Activated CD4-positive, alpha-beta memory T cell treated with anti-CD3 and anti-CD28 coated beads, Interleukin-2, amount 10 ng/mL, durations not matched to agents 7 days and 5 days (primary cell): ENCODE measurements around the gene APP. TPM values are rescaled to one million over a fixed set of nuclear protein-coding genes. Genes with fewer than 3 reads are reported as not detected.
"Not testable (repeated sequence)": the region's sequence is repeated elsewhere in the genome, so short reads cannot be mapped to it uniquely, and the experiment has no call there.

Experiments
- CTCF ChIA-PET: fragments of 350-600 bp; sonication (Branson Sonifier 250); formaldehyde crosslinking; loops from one replicate; lab custom pipeline; 2021; ENCODE audit warnings: antibody characterized with exemption, inconsistent platforms; lab: Charles Lee
- POLR2A ChIA-PET: fragments of 350-600 bp; sonication (Branson Sonifier 250); formaldehyde crosslinking; loops from one replicate; lab custom pipeline; 2021; ENCODE audit warnings: antibody characterized with exemption; lab: Charles Lee
- DNase-seq: peaks from one replicate; pipeline ENCODE4 v3.0.0-alpha.2; 2020
- H3K27ac Mint-ChIP-seq: one replicate; pipeline ENCODE4 v1.8.0; 2021; ENCODE audit warnings: mild to moderate bottlenecking, mixed read lengths
- H3K27me3 Mint-ChIP-seq: one replicate; pipeline ENCODE4 v1.8.0; 2021; ENCODE audit warnings: mixed read lengths
- H3K36me3 Mint-ChIP-seq: one replicate; pipeline ENCODE4 v1.8.0; 2021; ENCODE audit warnings: low read depth, mixed read lengths
- H3K4me1 Mint-ChIP-seq: one replicate; pipeline ENCODE4 v1.8.0; 2021; ENCODE audit warnings: mixed read lengths
- H3K4me3 Mint-ChIP-seq: one replicate; pipeline ENCODE4 v1.8.0; 2021; ENCODE audit warnings: mild to moderate bottlenecking, mixed read lengths
- H3K9me3 Mint-ChIP-seq: one replicate; pipeline ENCODE4 v1.8.0; 2021; ENCODE audit warnings: mixed read lengths
- total RNA-seq, 2 experiments: library from RNA; stranded (reverse); gene quantifications; one replicate each; pipeline ENCODE4 v1.2.3, GENCODE V29; 2021

The APP gene
- total RNA-seq, 2 experiments from 2014 or later: 25.5 to 29.9 TPM

- CTCF ChIA-PET: no interaction called here
- Mint-ChIP-seq H3K9me3 (no peaks in the 10 kb centered on the region), H3K4me3 (no peak overlapping the region), H3K4me1 (peaks cover 10% of the 10 kb centered on the region), H3K27me3 (no peaks in the 10 kb centered on the region), H3K36me3 (no peaks in the 10 kb centered on the region), H3K27ac (no peak overlapping the region)
- no peak for DNase-seq
- POLR2A ChIA-PET: no interaction called here
Observed at GRCh38 chr21:26137379-26138060, 33.0 kb downstream of the APP start.

GRCh38 chr21:26136671-26137070, 33.9 kb downstream of the APP start:
- CTCF ChIA-PET: no interaction called here
- H3K36me3 Mint-ChIP-seq: no peaks in the 10 kb centered on the region
- no peaks in the 10 kb centered on the region for H3K9me3 Mint-ChIP-seq
- H3K27ac Mint-ChIP-seq: no peak overlapping the region
- no peaks in the 10 kb centered on the region for H3K27me3 Mint-ChIP-seq
- peaks cover 10% of the 10 kb centered on the region for H3K4me1 Mint-ChIP-seq
- H3K4me3 Mint-ChIP-seq: no peak overlapping the region
- DNase-seq: no peak
- POLR2A ChIA-PET: no interaction called here

GRCh38 chr21:26135520-26135919, 35.0 kb downstream of the APP start:
- no peaks in the 10 kb centered on the region for H3K27me3 Mint-ChIP-seq
- H3K27ac Mint-ChIP-seq: no peak overlapping the region
- no peak overlapping the region for H3K4me3 Mint-ChIP-seq
- ChIA-PET POLR2A (no interaction called here), CTCF (no interaction called here)
- H3K4me1 Mint-ChIP-seq: peaks cover 10% of the 10 kb centered on the region
- DNase-seq: no peak
- H3K9me3 Mint-ChIP-seq: no peaks in the 10 kb centered on the region
- H3K36me3 Mint-ChIP-seq: no peaks in the 10 kb centered on the region

- no peak overlapping the region for H3K27ac Mint-ChIP-seq
- H3K4me3 Mint-ChIP-seq: no peak overlapping the region
- H3K36me3 Mint-ChIP-seq: no peaks in the 10 kb centered on the region
- CTCF ChIA-PET: no interaction called here
- no peaks in the 10 kb centered on the region for H3K27me3 Mint-ChIP-seq
- POLR2A ChIA-PET: no interaction called here
- H3K9me3 Mint-ChIP-seq: no peaks in the 10 kb centered on the region
- no peak for DNase-seq
- H3K4me1 Mint-ChIP-seq: peaks cover 2% of the 10 kb centered on the region
Observed at GRCh38 chr21:26131554-26131953, 39.0 kb downstream of the APP start.

- H3K27ac Mint-ChIP-seq, DNase-seq, CTCF ChIA-PET, H3K4me3 Mint-ChIP-seq, H3K27me3 Mint-ChIP-seq, H3K9me3 Mint-ChIP-seq, H3K36me3 Mint-ChIP-seq, POLR2A ChIA-PET, H3K4me1 Mint-ChIP-seq: not testable (repeated sequence)
Observed at GRCh38 chr21:26131053-26131452, 39.5 kb downstream of the APP start.

- Mint-ChIP-seq H3K9me3 (no peaks in the 10 kb centered on the region), H3K27ac (no peak overlapping the region), H3K4me1 (no peaks in the 10 kb centered on the region), H3K27me3 (no peaks in the 10 kb centered on the region), H3K36me3 (no peaks in the 10 kb centered on the region), H3K4me3 (no peak overlapping the region)
- POLR2A ChIA-PET: no interaction called here
- CTCF ChIA-PET: interaction anchor here (1.1 kb wide), 1 partner anchor 38 kb away, joined by 3 read pairs; no protein-coding TSS in a partner anchor
- DNase-seq: no peak
Observed at GRCh38 chr21:26130249-26130881, 40.2 kb downstream of the APP start.

GRCh38 chr21:26127918-26128317, 42.7 kb downstream of the APP start:
- Mint-ChIP-seq H3K4me3 (no peak overlapping the region), H3K4me1 (no peaks in the 10 kb centered on the region), H3K36me3 (no peaks in the 10 kb centered on the region), H3K27me3 (no peaks in the 10 kb centered on the region), H3K9me3 (no peaks in the 10 kb centered on the region), H3K27ac (no peak overlapping the region)
- DNase-seq: no peak
- ChIA-PET POLR2A (no interaction called here), CTCF (no interaction called here)

- ChIA-PET CTCF (no interaction called here), POLR2A (no interaction called here)
- Mint-ChIP-seq H3K36me3 (no peaks in the 10 kb centered on the region), H3K27ac (no peak overlapping the region), H3K4me3 (no peak overlapping the region), H3K27me3 (no peaks in the 10 kb centered on the region), H3K9me3 (no peaks in the 10 kb centered on the region), H3K4me1 (no peaks in the 10 kb centered on the region)
- no peak for DNase-seq
Observed at GRCh38 chr21:26127073-26127814, 43.3 kb downstream of the APP start.

- no peak for DNase-seq
- H3K27me3 Mint-ChIP-seq: no peaks in the 10 kb centered on the region
- ChIA-PET CTCF (no interaction called here), POLR2A (no interaction called here)
- H3K9me3 Mint-ChIP-seq: no peaks in the 10 kb centered on the region
- no peaks in the 10 kb centered on the region for H3K4me1 Mint-ChIP-seq
- no peak overlapping the region for H3K4me3 Mint-ChIP-seq
- no peaks in the 10 kb centered on the region for H3K36me3 Mint-ChIP-seq
- H3K27ac Mint-ChIP-seq: no peak overlapping the region
Observed at GRCh38 chr21:26126168-26126553, 44.4 kb downstream of the APP start.

GRCh38 chr21:26125433-26126167, 45.0 kb downstream of the APP start:
- Mint-ChIP-seq H3K4me1 (no peaks in the 10 kb centered on the region), H3K4me3 (no peak overlapping the region), H3K27me3 (no peaks in the 10 kb centered on the region), H3K9me3 (no peaks in the 10 kb centered on the region), H3K27ac (no peak overlapping the region), H3K36me3 (no peaks in the 10 kb centered on the region)
- ChIA-PET CTCF (no interaction called here), POLR2A (no interaction called here)
- no peak for DNase-seq

- Mint-ChIP-seq H3K4me3 (no peak overlapping the region), H3K36me3 (no peaks in the 10 kb centered on the region), H3K4me1 (no peaks in the 10 kb centered on the region), H3K27ac (no peak overlapping the region), H3K27me3 (no peaks in the 10 kb centered on the region), H3K9me3 (no peaks in the 10 kb centered on the region)
- CTCF ChIA-PET: no interaction called here
- POLR2A ChIA-PET: no interaction called here
- no peak for DNase-seq
Observed at GRCh38 chr21:26124896-26125295, 45.7 kb downstream of the APP start.

- Mint-ChIP-seq H3K27me3 (no peaks in the 10 kb centered on the region), H3K9me3 (no peaks in the 10 kb centered on the region), H3K27ac (no peak overlapping the region), H3K36me3 (no peaks in the 10 kb centered on the region), H3K4me1 (no peaks in the 10 kb centered on the region), H3K4me3 (no peak overlapping the region)
- DNase-seq: no peak
- ChIA-PET POLR2A (no interaction called here), CTCF (no interaction called here)
Observed at GRCh38 chr21:26124421-26124833, 46.1 kb downstream of the APP start.

- Mint-ChIP-seq H3K27ac (no peak overlapping the region), H3K4me1 (no peaks in the 10 kb centered on the region), H3K4me3 (no peak overlapping the region), H3K27me3 (no peaks in the 10 kb centered on the region), H3K9me3 (no peaks in the 10 kb centered on the region), H3K36me3 (no peaks in the 10 kb centered on the region)
- no peak for DNase-seq
- ChIA-PET POLR2A (no interaction called here), CTCF (no interaction called here)
Observed at GRCh38 chr21:26123012-26123411, 47.6 kb downstream of the APP start.
